HepG2 (cell line): Measurements from ENCODE around the gene SLC16A3. TPM values are rescaled to one million over a fixed set of nuclear protein-coding genes. Genes with fewer than 3 reads are reported as not detected.

Experiments used
- ATM ChIP-seq: fragments of 450-650 bp; IDR thresholded peaks from 2 replicates; pipeline ENCODE4 v1.7.1; 2017; ENCODE audit warnings: mild to moderate bottlenecking, borderline replicate concordance
- GFI1 ChIP-seq: sonication (generic); formaldehyde crosslinking; IDR thresholded peaks from 2 replicates; pipeline ENCODE4 v1.5.0; 2020; ENCODE audit warnings: missing genetic modification reagents, mild to moderate bottlenecking, borderline replicate concordance
- GLI4 ChIP-seq: sonication (generic); formaldehyde crosslinking; IDR thresholded peaks from 2 replicates; pipeline ENCODE4 v1.5.1; 2020; ENCODE audit warnings: missing genetic modification reagents, mild to moderate bottlenecking, moderate library complexity, borderline replicate concordance
- HMGA1 ChIP-seq: sonication (generic); formaldehyde crosslinking; conservative IDR thresholded peaks from 2 replicates; pipeline ENCODE4 v1.4.0; 2020; ENCODE audit warnings: missing genetic modification reagents
- HOXA7 ChIP-seq: sonication (generic); formaldehyde crosslinking; IDR thresholded peaks from 2 replicates; pipeline ENCODE4 v1.8.1; 2022; ENCODE audit warnings: mild to moderate bottlenecking, missing genetic modification reagents, moderate library complexity
- KLF15 ChIP-seq: sonication (generic); formaldehyde crosslinking; IDR thresholded peaks from 2 replicates; pipeline ENCODE4 v1.8.1; 2023; ENCODE audit warnings: borderline replicate concordance, mild to moderate bottlenecking, inconsistent platforms, missing genetic modification reagents, mixed read lengths
- MXD3 ChIP-seq: IDR thresholded peaks from 2 replicates; pipeline ENCODE4 v1.6.1; 2016; ENCODE audit warnings: mild to moderate bottlenecking, missing biosample characterization, missing genetic modification reagents
- PAWR ChIP-seq: sonication (generic); formaldehyde crosslinking; IDR thresholded peaks from 2 replicates; pipeline ENCODE4 v1.4.0; 2020; ENCODE audit warnings: missing genetic modification reagents, mild to moderate bottlenecking, borderline replicate concordance
- RBM39 ChIP-seq: fragments of 200-400 bp; formaldehyde crosslinking; IDR thresholded peaks from one replicate; pipeline ENCODE4 v1.6.1; 2018; ENCODE audit warnings: antibody characterized with exemption, mild to moderate bottlenecking, low read depth, low read length; ENCODE audit not compliant: poor library complexity, severe bottlenecking
- SOX6 ChIP-seq, 2 experiments: fragments of 450-650 bp in 1 of 2; sonication (generic) in 1 of 2; formaldehyde crosslinking in 1 of 2; IDR thresholded peaks; 2 replicates each; pipeline versions ENCODE4 v1.4.0 to v1.6.1; 2017 to 2020; ENCODE audit warnings: antibody characterized with exemption in 1 of 2, mild to moderate bottlenecking in 1 of 2, missing genetic modification reagents in 1 of 2
- SP1 ChIP-seq, 2 experiments: fragments of 450-650 bp in 1 of 2; sonication (generic) in 1 of 2; formaldehyde crosslinking in 1 of 2; IDR thresholded peaks; 2 replicates each; pipeline versions ENCODE4 v1.4.0 to v1.6.1; 2016 to 2020; ENCODE audit warnings: missing genetic modification reagents in 1 of 2
- SP2 ChIP-seq: sonication (generic); formaldehyde crosslinking; IDR thresholded peaks from 2 replicates; pipeline ENCODE4 v1.5.1; 2020; ENCODE audit warnings: mild to moderate bottlenecking, missing genetic modification reagents
- ZBTB8A ChIP-seq: sonication (generic); formaldehyde crosslinking; IDR thresholded peaks from 2 replicates; pipeline ENCODE4 v1.4.0; 2020; ENCODE audit warnings: mild to moderate bottlenecking, low read depth, missing genetic modification reagents, borderline replicate concordance
- ZC3H13 ChIP-seq: sonication (generic); formaldehyde crosslinking; IDR thresholded peaks from 2 replicates; pipeline ENCODE4 v1.8.1; 2023; ENCODE audit warnings: mild to moderate bottlenecking, missing genetic modification reagents, moderate library complexity
- ZKSCAN1 ChIP-seq: fragments of 150-350 bp; IDR thresholded peaks from 2 replicates; pipeline ENCODE4 v1.6.1; 2014; ENCODE audit warnings: low read length
- ZNF274 ChIP-seq: sonication (generic); formaldehyde crosslinking; IDR thresholded peaks from 2 replicates; pipeline ENCODE4 v1.5.1; 2020; ENCODE audit warnings: mild to moderate bottlenecking, missing genetic modification reagents
- ZNF468 ChIP-seq: sonication (generic); formaldehyde crosslinking; IDR thresholded peaks from 2 replicates; pipeline ENCODE4 v1.8.0; 2022; ENCODE audit warnings: mild to moderate bottlenecking, moderate library complexity, missing genetic modification reagents
- ZNF713 ChIP-seq: sonication (generic); formaldehyde crosslinking; IDR thresholded peaks from 2 replicates; pipeline ENCODE4 v1.4.0; 2020; ENCODE audit warnings: mild to moderate bottlenecking, missing genetic modification reagents
- polyA plus RNA-seq, 8 experiments: library from polyadenylated mRNA; depleted of rRNA in 3 of 8; stranded (reverse) in 7 of 8; unstranded in 1 of 8; fragments of >200 nt; fragmentation: Illumina TruSeq in 4 of 8; extraction: Trizol in 4 of 8; gene quantifications; 2 replicates each; pipeline versions ENCODE4 v1.2.1 to v1.2.3, GENCODE V29; 2011 to 2016; ENCODE audit warnings: low read depth in 4 of 8, missing spikeins in 1 of 8, mixed read lengths in 1 of 8; ENCODE audit not compliant: insufficient read depth in 1 of 8
- total RNA-seq, 5 experiments: library from RNA; depleted of rRNA; stranded (reverse); fragments of >200 nt; fragmentation: Illumina TruSeq; extraction: Trizol; gene quantifications; 2 replicates each; pipeline ENCODE4 v1.2.3, GENCODE V29; 2016; ENCODE audit warnings: low read depth in 1 of 5
- TF ChIP-seq, protein P1 (sequence below): sonication (generic); formaldehyde crosslinking; IDR thresholded peaks from 2 replicates; pipeline ENCODE4 v1.4.0; 2020; ENCODE audit warnings: mild to moderate bottlenecking, missing genetic modification reagents
- TF ChIP-seq, protein P2 (sequence below): sonication (generic); formaldehyde crosslinking; IDR thresholded peaks from 2 replicates; pipeline ENCODE4 v1.4.0; 2020; ENCODE audit warnings: missing genetic modification reagents, low read depth, mild to moderate bottlenecking, borderline replicate concordance
- TF ChIP-seq, protein P3 (sequence below): sonication (generic); formaldehyde crosslinking; IDR thresholded peaks from 2 replicates; pipeline ENCODE4 v1.5.0; 2020; ENCODE audit warnings: mild to moderate bottlenecking, missing genetic modification reagents
- TF ChIP-seq, protein P4 (sequence below): sonication (generic); formaldehyde crosslinking; IDR thresholded peaks from 2 replicates; pipeline ENCODE4 v1.4.0; 2020; ENCODE audit warnings: mild to moderate bottlenecking, missing genetic modification reagents

The SLC16A3 gene
- total and polyA plus RNA-seq, 2 of the 13 experiments (the other 11 are each of a cell fraction or from before 2014, with no cell fraction given): 242 to 349 TPM

DNA sequence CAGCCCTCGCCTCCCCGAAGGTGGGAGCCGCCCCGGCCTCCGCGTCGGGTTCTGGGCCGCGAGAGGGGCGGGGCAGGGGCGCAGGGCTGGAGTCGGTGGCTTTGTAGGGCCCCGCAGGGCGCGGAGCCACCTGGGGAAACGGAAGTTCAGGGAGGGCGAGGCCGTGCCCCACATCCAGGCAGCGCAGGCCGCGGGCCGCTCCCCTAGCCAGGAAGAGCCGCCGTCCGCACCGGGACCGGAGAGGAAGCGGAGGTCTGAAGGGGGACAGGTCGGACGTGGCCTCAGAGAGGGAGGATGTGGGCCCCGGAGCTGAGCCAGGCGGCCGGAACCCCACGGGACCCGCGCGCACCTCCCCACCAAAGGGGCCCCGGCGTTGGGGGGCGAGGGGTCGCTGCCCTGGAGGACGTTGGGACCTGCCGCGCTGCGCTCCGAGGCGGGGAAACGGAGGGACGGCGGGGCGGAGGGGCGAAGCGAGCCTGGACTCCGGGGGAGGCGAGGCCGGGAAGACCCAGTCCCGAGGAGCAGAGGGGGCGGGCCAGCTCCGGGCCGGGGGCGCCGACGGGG lies 482 bp upstream of the SLC16A3 start (continued):
- TF ChIP-seq RBM39 (peak; percentile 38), ZBTB8A (CRISPR knock-in tag) (peak; percentile 57; the same call in 1 of the 2 replicates), PAWR (CRISPR knock-in tag) (no peak), HOXA7 (CRISPR knock-in tag) (0 out of 2 replicates have a peak, but pooled peaks have one; percentile 26), HMGA1 (CRISPR knock-in tag) (no peak), KLF15 (CRISPR knock-in tag) (no peak), ZKSCAN1 (no peak), SP2 (CRISPR knock-in tag) (no peak), SOX6 (IDR thresholded peaks at IDR 0.05) (no peak), SOX6 (CRISPR knock-in tag; IDR thresholded peaks at IDR 0.05) (no peak), ZNF274 (CRISPR knock-in tag) (peak; percentile 87), MXD3 (CRISPR knock-in tag) (peak; percentile 69; the same call in 1 of the 2 replicates), ZC3H13 (CRISPR knock-in tag) (peak; percentile 80; the same call in 1 of the 2 replicates), GLI4 (no peak), GFI1 (0 out of 2 replicates have a peak, but pooled peaks have one; percentile 24), ZNF713 (CRISPR knock-in tag) (no peak), ATM (no peak), ZNF468 (CRISPR knock-in tag) (peak; percentile 6; the same call in 1 of the 2 replicates), SP1 (IDR thresholded peaks at IDR 0.05) (no peak), SP1 (CRISPR knock-in tag; IDR thresholded peaks at IDR 0.05) (no peak)
- TF ChIP-seq, protein P1, sequence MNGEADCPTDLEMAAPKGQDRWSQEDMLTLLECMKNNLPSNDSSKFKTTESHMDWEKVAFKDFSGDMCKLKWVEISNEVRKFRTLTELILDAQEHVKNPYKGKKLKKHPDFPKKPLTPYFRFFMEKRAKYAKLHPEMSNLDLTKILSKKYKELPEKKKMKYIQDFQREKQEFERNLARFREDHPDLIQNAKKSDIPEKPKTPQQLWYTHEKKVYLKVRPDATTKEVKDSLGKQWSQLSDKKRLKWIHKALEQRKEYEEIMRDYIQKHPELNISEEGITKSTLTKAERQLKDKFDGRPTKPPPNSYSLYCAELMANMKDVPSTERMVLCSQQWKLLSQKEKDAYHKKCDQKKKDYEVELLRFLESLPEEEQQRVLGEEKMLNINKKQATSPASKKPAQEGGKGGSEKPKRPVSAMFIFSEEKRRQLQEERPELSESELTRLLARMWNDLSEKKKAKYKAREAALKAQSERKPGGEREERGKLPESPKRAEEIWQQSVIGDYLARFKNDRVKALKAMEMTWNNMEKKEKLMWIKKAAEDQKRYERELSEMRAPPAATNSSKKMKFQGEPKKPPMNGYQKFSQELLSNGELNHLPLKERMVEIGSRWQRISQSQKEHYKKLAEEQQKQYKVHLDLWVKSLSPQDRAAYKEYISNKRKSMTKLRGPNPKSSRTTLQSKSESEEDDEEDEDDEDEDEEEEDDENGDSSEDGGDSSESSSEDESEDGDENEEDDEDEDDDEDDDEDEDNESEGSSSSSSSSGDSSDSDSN (CRISPR knock-in tag): peak; percentile 72
- TF ChIP-seq, protein P2, sequence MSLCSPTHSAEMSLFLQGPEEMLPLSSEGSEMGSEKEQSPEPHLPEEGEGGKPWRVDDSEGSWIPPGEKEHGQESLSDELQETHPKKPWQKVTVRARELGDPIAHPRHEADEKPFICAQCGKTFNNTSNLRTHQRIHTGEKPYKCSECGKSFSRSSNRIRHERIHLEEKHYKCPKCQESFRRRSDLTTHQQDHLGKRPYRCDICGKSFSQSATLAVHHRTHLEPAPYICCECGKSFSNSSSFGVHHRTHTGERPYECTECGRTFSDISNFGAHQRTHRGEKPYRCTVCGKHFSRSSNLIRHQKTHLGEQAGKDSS (CRISPR knock-in tag): no peak
- TF ChIP-seq, protein P3, sequence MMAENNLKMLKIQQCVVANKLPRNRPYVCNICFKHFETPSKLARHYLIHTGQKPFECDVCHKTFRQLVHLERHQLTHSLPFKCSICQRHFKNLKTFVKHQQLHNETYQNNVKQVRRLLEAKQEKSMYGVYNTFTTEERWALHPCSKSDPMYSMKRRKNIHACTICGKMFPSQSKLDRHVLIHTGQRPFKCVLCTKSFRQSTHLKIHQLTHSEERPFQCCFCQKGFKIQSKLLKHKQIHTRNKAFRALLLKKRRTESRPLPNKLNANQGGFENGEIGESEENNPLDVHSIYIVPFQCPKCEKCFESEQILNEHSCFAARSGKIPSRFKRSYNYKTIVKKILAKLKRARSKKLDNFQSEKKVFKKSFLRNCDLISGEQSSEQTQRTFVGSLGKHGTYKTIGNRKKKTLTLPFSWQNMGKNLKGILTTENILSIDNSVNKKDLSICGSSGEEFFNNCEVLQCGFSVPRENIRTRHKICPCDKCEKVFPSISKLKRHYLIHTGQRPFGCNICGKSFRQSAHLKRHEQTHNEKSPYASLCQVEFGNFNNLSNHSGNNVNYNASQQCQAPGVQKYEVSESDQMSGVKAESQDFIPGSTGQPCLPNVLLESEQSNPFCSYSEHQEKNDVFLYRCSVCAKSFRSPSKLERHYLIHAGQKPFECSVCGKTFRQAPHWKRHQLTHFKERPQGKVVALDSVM: peak; percentile 53; the same call in 1 of the 2 replicates
- TF ChIP-seq, protein P4, sequence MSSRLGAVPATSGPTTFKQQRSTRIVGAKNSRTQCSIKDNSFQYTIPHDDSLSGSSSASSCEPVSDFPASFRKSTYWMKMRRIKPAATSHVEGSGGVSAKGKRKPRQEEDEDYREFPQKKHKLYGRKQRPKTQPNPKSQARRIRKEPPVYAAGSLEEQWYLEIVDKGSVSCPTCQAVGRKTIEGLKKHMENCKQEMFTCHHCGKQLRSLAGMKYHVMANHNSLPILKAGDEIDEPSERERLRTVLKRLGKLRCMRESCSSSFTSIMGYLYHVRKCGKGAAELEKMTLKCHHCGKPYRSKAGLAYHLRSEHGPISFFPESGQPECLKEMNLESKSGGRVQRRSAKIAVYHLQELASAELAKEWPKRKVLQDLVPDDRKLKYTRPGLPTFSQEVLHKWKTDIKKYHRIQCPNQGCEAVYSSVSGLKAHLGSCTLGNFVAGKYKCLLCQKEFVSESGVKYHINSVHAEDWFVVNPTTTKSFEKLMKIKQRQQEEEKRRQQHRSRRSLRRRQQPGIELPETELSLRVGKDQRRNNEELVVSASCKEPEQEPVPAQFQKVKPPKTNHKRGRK (CRISPR knock-in tag): no peak
